GM12878 (cell line): ENCODE measurements around the gene GSC2. TPM values are rescaled to one million over a fixed set of nuclear protein-coding genes. Genes with fewer than 3 reads are reported as not detected.

Source experiments
- ASH2L ChIP-seq: fragments of 300-600, 200-600 bp; sonication (generic); IDR thresholded peaks from 2 replicates; pipeline ENCODE4 v1.6.1; 2017; ENCODE audit warnings: low read depth, mild to moderate bottlenecking, borderline replicate concordance
- BACH1 ChIP-seq: fragments of 450-650 bp; IDR thresholded peaks from 2 replicates; pipeline ENCODE4 v1.6.1; 2017; ENCODE audit warnings: mild to moderate bottlenecking, borderline replicate concordance
- BHLHE40 ChIP-seq, 2 experiments: fragments of 450-650 bp in 1 of 2; IDR thresholded peaks; 2 replicates each; pipeline ENCODE4 v1.6.1; 2011 to 2017; ENCODE audit warnings: low read depth in 2 of 2, borderline replicate concordance in 1 of 2, improper control_type of control experiment in 1 of 2, low read length in 1 of 2, mild to moderate bottlenecking in 1 of 2
- EED ChIP-seq: sonication (generic); IDR thresholded peaks from 2 replicates; pipeline ENCODE4 v1.6.1; 2016; ENCODE audit warnings: antibody characterized with exemption, low read depth
- HDAC2 ChIP-seq: fragments of 200-600 bp; sonication (generic); IDR thresholded peaks from 2 replicates; pipeline ENCODE4 v1.6.1; 2017
- HDAC6 ChIP-seq: fragments of 200-600 bp; sonication (generic); IDR thresholded peaks from one replicate; pipeline ENCODE4 v1.8.0; 2017; ENCODE audit warnings: antibody characterized with exemption; ENCODE audit not compliant: unreplicated experiment
- IRF5 ChIP-seq: fragments of 450-650 bp; IDR thresholded peaks from 2 replicates; pipeline ENCODE4 v1.6.1; 2017; ENCODE audit warnings: borderline replicate concordance
- KAT2A ChIP-seq: conservative IDR thresholded peaks from 2 replicates; pipeline ENCODE4 v1.6.1; 2011; ENCODE audit warnings: low read depth, low read length; ENCODE audit not compliant: control insufficient read depth
- KLF5 ChIP-seq: fragments of 450-650 bp; IDR thresholded peaks from 2 replicates; pipeline ENCODE4 v1.6.1; 2014; ENCODE audit warnings: mild to moderate bottlenecking; ENCODE audit not compliant: partially characterized antibody
- MTA2 ChIP-seq: fragments of 450-650 bp; IDR thresholded peaks from 2 replicates; pipeline ENCODE4 v1.6.1; 2016; ENCODE audit warnings: low read depth, mild to moderate bottlenecking, moderate library complexity
- NR2C1 ChIP-seq: fragments of 450-650 bp; IDR thresholded peaks from 2 replicates; pipeline ENCODE4 v1.6.1; 2017; ENCODE audit warnings: antibody characterized with exemption, mild to moderate bottlenecking, moderate library complexity
- PAX5 ChIP-seq: IDR thresholded peaks from 2 replicates; pipeline ENCODE4 v1.6.1; 2011; ENCODE audit warnings: low read depth, low read length, borderline replicate concordance
- POLR2A ChIP-seq: IDR thresholded peaks from 2 replicates; pipeline ENCODE4 v1.6.1; 2011; ENCODE audit warnings: low read depth, mild to moderate bottlenecking, low read length
- RAD51 ChIP-seq: fragments of 450-650 bp; IDR thresholded peaks from 2 replicates; pipeline ENCODE4 v1.6.1; 2016; ENCODE audit warnings: moderate library complexity, mild to moderate bottlenecking, inconsistent platforms
- RB1 ChIP-seq: fragments of 450-650 bp; formaldehyde crosslinking; IDR thresholded peaks from 2 replicates; pipeline ENCODE4 v1.6.1; 2017; ENCODE audit warnings: mild to moderate bottlenecking, borderline replicate concordance
- REST ChIP-seq: IDR thresholded peaks from 2 replicates; pipeline ENCODE4 v1.6.1; 2012; ENCODE audit warnings: mild to moderate bottlenecking, low read depth, low read length
- SIN3A ChIP-seq: IDR thresholded peaks from 2 replicates; pipeline ENCODE4 v1.6.1; 2012; ENCODE audit warnings: low read depth, low read length, improper control_type of control experiment
- STAT3 ChIP-seq: IDR thresholded peaks from 2 replicates; pipeline ENCODE4 v1.6.1; 2011; ENCODE audit warnings: low read depth, low read length, improper control_type of control experiment
- ZNF384 ChIP-seq: IDR thresholded peaks from 2 replicates; pipeline ENCODE4 v1.6.1; 2012; ENCODE audit warnings: low read depth, mild to moderate bottlenecking, low read length, improper control_type of control experiment, borderline replicate concordance
- ZSCAN29 ChIP-seq: fragments of 450-650 bp; IDR thresholded peaks from 2 replicates; pipeline ENCODE4 v1.6.1; 2017; ENCODE audit warnings: mild to moderate bottlenecking, moderate library complexity
- polyA plus RNA-seq, 11 experiments: library from polyadenylated mRNA; depleted of rRNA in 4 of 11; unstranded in 6 of 11; stranded (reverse) in 5 of 11; fragments of >200 nt; fragmentation: Nextera tagmentation in 4 of 11; fragmentation: Illumina TruSeq in 1 of 11; extraction: Ambion mirVana in 4 of 11; extraction: Trizol in 1 of 11; gene quantifications; 1 replicate in 1 of 11; 2 replicates in 10 of 11; pipeline versions ENCODE4 v1.2.1 to v1.2.3, GENCODE V29; 2011 to 2016; ENCODE audit warnings: inconsistent platforms in 2 of 11, missing spikeins in 2 of 11, low read depth in 1 of 11
- total RNA-seq, 4 experiments: library from RNA; depleted of rRNA in 3 of 4; stranded (reverse); fragments of >200 nt in 3 of 4; fragmentation: Illumina TruSeq in 1 of 4; extraction: Trizol in 1 of 4; gene quantifications; 2 replicates each; pipeline versions ENCODE4 v1.2.1 to v1.2.3, GENCODE V29; 2013 to 2021
- TF ChIP-seq, protein P1 (sequence below): fragments of 450-650 bp; formaldehyde crosslinking; IDR thresholded peaks from 2 replicates; pipeline ENCODE4 v1.4.0; 2020; ENCODE audit warnings: mild to moderate bottlenecking, moderate library complexity
- TF ChIP-seq, protein P2 (sequence below): fragments of 450-650 bp; IDR thresholded peaks from 2 replicates; pipeline ENCODE4 v1.6.1; 2016; ENCODE audit warnings: mild to moderate bottlenecking

The GSC2 gene
- total and polyA plus RNA-seq, 10 of the 15 experiments (the other 5 are each of a cell fraction or from before 2014, with no cell fraction given), result not detected

DNA sequence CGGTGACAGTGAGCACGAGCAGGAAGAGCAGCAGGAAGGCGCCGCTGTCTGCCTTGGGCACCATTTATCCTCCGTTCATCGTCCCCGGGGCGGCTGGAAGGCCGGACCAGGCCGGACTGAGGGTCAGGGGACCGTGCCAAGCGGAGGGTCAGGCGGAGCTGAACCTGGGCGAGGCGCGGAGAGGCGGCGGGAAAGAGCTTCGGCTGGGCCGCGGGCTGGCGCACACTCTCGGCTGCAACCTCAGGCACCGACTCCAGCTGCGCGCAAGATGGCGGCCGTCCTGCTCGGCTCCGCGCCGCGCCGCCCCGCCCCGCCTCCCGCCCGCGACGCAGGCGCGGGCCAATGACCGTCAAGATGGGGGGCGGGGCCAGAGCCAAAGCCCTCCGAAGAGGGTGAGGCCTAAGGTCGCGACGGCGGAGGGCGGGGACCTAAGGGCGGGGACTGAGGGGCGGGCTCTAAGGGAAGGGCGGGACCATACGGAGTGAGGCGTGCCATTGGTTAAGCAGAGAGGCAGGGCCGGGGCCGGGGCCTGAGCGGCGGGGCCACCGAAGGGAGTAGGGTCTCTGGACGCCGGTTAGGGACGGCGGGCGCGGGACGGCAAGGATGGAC, 27.8 kb downstream of the GSC2 start, which contains the start of gene DGCR2 (continued):
- no peak for TF ChIP-seq IRF5
- TF ChIP-seq POLR2A, result peak; percentile 91
- no peak for TF ChIP-seq ZSCAN29
- TF ChIP-seq, protein P1, sequence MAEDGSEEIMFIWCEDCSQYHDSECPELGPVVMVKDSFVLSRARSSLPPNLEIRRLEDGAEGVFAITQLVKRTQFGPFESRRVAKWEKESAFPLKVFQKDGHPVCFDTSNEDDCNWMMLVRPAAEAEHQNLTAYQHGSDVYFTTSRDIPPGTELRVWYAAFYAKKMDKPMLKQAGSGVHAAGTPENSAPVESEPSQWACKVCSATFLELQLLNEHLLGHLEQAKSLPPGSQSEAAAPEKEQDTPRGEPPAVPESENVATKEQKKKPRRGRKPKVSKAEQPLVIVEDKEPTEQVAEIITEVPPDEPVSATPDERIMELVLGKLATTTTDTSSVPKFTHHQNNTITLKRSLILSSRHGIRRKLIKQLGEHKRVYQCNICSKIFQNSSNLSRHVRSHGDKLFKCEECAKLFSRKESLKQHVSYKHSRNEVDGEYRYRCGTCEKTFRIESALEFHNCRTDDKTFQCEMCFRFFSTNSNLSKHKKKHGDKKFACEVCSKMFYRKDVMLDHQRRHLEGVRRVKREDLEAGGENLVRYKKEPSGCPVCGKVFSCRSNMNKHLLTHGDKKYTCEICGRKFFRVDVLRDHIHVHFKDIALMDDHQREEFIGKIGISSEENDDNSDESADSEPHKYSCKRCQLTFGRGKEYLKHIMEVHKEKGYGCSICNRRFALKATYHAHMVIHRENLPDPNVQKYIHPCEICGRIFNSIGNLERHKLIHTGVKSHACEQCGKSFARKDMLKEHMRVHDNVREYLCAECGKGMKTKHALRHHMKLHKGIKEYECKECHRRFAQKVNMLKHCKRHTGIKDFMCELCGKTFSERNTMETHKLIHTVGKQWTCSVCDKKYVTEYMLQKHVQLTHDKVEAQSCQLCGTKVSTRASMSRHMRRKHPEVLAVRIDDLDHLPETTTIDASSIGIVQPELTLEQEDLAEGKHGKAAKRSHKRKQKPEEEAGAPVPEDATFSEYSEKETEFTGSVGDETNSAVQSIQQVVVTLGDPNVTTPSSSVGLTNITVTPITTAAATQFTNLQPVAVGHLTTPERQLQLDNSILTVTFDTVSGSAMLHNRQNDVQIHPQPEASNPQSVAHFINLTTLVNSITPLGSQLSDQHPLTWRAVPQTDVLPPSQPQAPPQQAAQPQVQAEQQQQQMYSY (CRISPR knock-in tag), result no peak
- no peak for TF ChIP-seq EED
- TF ChIP-seq HDAC2, result no peak
- TF ChIP-seq SIN3A, result peak; percentile 26; the same call in 1 of the 2 replicates
- TF ChIP-seq HDAC6, result no peak
- no peak for TF ChIP-seq PAX5
- TF ChIP-seq RAD51, result no peak
- no peak for TF ChIP-seq STAT3
- TF ChIP-seq BHLHE40 (IDR thresholded peaks at IDR 0.05; ENCODE audit: borderline replicate concordance in 1 of 2, low read depth in 2 of 2, low read length in 1 of 2), result peak in 1 of 2 experiments; percentile 23; a peak in 1 of 4 replicates
- TF ChIP-seq KLF5, result no peak
- no peak for TF ChIP-seq REST
- peak; percentile 47; the same call in 1 of the 2 replicates for TF ChIP-seq BACH1
- no peak for TF ChIP-seq KAT2A
- 0 out of 2 replicates have a peak, but pooled peaks have one; percentile 15 for TF ChIP-seq NR2C1
- TF ChIP-seq RB1, result peak; percentile 46; the same call in 1 of the 2 replicates
- TF ChIP-seq, protein P2, sequence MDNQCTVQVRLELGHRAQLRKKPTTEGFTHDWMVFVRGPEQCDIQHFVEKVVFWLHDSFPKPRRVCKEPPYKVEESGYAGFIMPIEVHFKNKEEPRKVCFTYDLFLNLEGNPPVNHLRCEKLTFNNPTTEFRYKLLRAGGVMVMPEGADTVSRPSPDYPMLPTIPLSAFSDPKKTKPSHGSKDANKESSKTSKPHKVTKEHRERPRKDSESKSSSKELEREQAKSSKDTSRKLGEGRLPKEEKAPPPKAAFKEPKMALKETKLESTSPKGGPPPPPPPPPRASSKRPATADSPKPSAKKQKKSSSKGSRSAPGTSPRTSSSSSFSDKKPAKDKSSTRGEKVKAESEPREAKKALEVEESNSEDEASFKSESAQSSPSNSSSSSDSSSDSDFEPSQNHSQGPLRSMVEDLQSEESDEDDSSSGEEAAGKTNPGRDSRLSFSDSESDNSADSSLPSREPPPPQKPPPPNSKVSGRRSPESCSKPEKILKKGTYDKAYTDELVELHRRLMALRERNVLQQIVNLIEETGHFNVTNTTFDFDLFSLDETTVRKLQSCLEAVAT, result no peak
- no peak for TF ChIP-seq ZNF384
- TF ChIP-seq ASH2L, result no peak
- no peak for TF ChIP-seq MTA2
